ENCODE measurements around the gene SPEN.

GRCh38 chr1:15858069-15858670 is 10.7 kb downstream of the SPEN start:
- TF ChIP-seq MYNN (CRISPR knock-in tag; IDR thresholded peaks at IDR 0.05; ENCODE audit: low read depth) (no peak), ZNF24 (IDR thresholded peaks at IDR 0.05) (no peak), ZNF142 (CRISPR knock-in tag; IDR thresholded peaks at IDR 0.05) (no peak), EZH2 (conservative IDR thresholded peaks at IDR 0.05; ENCODE audit: low read depth, low read length) (no peak)
- TF ChIP-seq, protein P1, sequence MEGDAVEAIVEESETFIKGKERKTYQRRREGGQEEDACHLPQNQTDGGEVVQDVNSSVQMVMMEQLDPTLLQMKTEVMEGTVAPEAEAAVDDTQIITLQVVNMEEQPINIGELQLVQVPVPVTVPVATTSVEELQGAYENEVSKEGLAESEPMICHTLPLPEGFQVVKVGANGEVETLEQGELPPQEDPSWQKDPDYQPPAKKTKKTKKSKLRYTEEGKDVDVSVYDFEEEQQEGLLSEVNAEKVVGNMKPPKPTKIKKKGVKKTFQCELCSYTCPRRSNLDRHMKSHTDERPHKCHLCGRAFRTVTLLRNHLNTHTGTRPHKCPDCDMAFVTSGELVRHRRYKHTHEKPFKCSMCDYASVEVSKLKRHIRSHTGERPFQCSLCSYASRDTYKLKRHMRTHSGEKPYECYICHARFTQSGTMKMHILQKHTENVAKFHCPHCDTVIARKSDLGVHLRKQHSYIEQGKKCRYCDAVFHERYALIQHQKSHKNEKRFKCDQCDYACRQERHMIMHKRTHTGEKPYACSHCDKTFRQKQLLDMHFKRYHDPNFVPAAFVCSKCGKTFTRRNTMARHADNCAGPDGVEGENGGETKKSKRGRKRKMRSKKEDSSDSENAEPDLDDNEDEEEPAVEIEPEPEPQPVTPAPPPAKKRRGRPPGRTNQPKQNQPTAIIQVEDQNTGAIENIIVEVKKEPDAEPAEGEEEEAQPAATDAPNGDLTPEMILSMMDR (CRISPR knock-in tag; IDR thresholded peaks at IDR 0.05), result no peak
